NCI-H128 (cell line): ENCODE measurements around the gene QPCT.
"Not testable (repeated sequence)": the region's sequence is repeated elsewhere in the genome, so short reads cannot be mapped to it uniquely, and the experiment has no call there.

Source experiments
- DNase-seq: peaks from one replicate; lab custom pipeline; 2025; ENCODE audit not compliant: unreplicated experiment; lab: John Stamatoyannopoulos, UW

QPCT gene

DNA sequence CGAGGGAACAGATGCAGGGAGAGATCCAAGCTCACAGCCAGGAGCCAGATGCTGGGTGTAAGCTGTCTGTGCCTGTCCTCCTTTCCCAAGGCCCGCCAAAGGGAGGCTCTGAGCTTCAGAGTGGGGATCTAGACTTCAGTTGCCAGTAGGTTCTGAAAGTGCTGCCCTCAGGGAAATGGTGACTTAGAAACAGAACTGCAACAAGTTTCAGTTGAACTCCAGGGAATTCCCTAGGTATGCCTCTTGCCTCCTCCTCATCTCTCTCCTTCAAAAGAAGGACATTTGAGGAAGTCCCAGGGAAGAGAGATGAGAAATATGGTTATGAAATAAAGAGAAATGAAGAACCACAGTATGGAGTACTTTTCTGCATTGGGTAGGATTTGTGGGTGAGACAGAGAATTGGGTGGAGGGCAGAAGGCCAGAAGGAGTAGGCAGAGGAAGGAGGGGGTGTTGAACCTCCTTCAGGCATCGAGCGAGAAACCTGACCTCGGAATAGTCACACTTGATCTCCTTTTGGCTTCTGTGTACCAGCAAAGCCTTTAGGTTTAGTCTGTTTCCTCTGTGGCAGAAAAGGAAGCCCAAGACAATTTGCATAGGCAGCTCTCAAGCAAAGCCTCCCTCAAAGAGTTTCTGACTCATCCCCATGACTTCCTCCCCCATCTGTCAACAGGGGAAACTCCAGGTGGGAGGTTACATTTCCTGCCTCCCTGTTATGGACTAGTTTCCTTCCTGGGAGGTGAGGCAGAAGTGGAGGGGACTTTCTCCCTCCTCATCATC is 45.7 kb downstream of the QPCT start:
- no peak for DNase-seq

DNA sequence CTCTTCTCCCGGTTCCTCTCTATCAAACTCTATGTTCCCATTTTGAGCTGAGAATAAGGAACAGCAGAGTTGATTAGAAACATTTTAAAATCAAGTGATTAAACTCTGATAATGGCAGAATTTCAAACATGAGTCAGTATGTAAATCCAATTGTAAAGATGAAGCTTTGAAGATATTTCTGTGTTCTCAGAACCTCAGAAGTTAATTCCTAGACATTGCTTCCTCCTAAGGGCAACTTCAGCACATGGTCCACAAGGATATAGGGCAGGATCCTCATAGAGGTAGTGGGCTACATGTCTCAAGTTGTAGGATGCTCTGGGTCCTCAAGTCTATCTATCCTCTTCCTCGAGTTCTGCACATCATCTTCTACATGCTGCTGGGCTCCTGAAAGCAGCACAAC is 46.3 kb downstream of the QPCT start:
- no peak for DNase-seq

DNA sequence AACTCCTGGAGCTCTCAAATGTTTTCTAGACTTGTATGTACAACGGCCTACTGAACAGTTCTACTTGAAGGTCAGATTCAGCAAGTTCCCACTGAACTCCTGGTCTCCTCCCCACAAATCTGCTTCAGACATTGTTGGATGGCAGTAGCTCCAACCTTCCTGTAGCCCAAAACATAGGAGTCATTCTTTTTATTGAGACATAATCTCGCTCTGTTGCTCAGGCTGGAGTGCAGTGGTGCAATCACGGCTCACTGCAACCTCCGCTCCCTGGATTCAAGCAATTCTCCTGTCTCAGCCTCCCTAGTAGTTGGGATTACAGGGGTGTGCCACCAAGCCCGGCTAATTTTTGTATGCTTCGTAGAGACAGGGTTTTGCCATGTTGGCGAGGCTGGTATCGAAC is 47.3 kb downstream of the QPCT start:
- DNase-seq, result no peak

DNA sequence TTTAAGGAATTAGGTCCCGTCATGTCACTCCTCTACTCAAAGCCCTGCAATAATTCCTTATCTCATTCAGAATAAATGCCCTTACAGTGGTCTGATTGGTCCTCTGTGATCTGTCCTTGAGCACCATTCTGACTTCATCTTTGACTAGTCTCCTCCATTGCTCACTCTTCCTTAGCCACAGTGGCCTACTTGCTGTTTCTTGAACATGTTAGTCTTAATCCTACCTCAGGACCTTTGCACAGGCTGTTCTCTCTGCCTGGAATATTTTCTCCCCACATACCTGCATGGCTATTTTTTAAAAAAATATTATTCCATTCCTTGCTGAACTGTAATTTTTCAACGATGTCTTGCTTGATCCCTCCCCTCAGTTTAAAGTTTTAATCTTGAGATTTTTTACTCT is 48.0 kb downstream of the QPCT start:
- no peak for DNase-seq

DNA sequence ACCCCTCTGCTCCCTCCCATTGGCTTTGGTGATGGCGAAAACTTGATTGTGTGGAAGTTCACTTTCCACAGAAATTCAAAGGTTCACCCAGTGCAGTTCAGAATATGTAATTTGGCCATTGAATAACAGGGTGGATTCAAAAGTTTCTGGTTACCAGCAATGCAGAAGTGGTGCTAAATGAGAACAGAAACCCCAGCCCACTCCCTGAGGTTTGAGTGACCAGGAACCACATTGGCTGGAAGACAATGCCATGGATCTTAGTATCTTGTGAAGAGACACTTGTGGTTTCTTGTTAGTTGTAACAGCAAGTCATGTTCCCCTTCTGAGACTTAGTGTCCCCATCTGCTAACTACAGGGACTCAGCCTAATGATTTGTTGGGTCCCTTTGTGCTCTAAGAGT is 49.8 kb downstream of the QPCT start:
- DNase-seq, result no peak

DNA sequence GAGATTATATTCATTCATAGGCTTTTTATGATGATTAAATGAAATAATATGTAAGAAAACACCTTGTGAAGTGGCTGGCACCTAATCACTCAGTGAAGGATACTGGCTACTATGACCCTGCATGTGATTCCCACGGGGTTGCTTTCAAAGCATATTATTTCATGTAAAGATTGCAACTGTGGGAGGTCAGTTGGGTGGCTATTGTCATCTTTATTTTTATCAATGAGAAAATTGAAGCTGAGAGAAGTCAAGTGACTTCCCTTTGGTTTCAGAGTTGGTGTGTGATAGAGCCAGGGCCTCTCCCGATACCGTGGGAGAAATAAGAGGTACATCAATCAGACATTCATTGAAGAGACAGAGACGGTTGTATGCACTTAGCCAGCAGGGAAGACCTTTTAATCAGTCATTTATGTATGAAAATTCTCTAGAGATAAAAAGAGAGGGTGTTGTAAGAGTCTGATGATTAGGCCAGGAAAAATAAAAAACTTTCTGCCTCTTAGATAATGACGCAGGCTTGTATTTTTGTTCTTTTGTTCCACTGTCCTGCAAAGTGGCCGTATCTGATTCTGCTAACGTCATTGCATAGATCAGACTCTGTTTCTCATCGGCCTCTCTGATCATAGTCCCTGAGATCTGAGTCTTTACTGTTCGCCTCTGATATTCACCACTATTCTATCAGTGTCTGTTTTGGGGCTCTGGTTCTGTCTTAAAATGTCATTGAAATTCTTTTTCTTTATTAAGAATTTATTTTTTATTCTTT is 50.5 kb downstream of the QPCT start:
- no peak for DNase-seq

DNA sequence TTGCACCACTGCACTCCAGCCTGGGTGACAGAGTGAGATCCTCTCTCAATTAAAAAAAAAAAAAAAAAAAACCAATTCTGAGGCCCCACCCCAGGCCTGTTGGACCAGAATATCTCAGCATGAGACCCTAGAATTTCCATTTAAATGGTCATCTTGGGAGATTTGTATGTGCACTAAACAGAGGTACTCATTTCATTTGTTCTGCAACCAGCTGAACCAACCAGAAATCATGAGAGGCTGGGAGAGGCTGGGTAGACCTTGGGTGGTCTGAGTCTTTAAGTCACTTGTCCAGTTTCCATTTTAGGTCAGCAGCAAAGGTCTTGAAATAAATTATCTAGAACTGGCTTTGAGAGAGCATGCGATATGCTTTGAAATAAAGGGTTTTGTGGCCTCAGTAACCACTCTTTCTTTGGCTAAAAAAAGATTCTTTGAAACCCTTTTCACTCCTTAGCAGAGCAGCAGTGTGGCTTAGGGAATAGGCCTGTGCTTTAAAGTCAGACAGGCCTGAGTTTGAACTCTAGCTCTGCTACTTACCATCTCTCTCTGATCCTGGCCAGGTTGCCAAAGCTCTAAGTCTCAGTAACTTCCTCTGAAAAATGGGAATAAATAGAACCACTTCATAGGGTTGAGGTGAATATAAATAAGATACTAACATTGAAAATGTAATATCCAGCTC is 52.6 kb downstream of the QPCT start:
- DNase-seq, result no peak

DNA sequence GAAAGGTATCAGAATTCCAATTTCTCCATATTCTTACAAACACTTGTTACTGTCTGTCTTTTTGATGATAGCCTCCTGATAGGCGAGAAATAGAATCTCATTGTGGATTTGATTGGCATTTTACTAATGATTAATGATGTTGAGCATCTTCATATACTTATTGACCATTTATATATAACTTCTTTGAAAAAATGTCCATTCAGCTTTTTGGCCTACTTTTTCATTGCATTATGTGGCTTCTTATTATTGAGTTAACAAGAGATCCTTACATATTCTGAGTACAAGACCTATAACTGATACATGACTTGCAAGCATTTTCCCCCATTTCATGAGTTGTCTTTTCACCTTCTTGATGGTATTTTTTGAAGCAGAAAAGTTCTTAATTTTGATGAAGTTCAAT is 54.6 kb downstream of the QPCT start:
- DNase-seq, result no peak

DNA sequence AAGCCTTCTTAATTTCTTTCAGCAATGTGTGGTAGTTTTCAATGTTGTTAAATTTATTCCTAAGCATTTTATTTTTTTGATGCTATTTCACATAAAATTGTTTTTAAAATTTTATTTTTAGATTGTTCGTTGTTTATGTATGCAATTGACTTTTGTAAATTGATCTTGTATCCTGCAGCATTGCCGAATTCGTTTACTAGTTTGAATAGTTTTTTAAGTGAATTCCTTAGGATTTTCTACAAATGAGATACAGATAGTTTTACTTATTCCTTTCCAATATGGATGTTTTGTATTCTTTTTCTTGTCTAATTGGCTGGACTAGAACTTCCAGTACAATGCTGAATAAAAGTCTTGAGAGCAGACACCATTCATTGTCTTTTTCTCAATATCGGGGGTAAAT is 55.6 kb downstream of the QPCT start:
- DNase-seq, result no peak

DNA sequence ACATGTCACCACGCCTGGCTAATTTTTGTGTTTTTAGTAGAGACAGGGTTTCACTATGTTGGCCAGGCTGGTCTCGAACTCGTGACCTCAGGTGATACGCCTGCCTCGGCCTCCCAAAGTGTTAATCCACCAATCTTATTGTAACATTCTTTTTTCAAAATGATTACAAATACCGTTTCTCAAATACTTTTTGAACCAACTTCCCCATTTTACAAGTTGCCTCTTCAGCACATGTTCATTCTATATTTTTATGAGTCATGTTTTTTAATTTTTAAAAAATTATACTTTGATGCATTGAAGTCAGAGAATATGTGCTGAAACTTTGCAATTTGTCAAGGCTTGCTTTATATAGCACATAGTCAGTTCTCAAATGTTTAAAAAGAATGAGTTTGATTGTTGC is 58.2 kb downstream of the QPCT start:
- no peak for DNase-seq

DNA sequence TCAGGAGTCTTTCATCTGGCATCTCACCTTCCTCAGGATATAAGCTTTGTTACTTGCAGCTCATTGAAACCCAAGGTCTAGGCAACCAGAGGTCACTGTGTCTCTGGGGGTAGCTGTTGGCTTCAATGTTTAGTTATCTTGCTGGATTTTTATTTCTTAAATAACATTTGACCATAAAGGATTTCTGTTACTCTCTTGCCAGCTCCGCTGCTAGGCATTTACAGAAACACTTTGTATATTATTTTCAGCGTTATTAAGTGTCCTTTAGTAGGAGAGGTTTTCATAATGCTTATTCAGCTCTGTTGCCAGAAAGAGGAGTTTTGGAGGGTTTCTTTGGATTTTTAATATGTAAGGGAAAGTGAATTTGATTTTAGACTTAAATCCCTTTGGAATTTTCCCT is 61.4 kb downstream of the QPCT start:
- no peak for DNase-seq

DNA sequence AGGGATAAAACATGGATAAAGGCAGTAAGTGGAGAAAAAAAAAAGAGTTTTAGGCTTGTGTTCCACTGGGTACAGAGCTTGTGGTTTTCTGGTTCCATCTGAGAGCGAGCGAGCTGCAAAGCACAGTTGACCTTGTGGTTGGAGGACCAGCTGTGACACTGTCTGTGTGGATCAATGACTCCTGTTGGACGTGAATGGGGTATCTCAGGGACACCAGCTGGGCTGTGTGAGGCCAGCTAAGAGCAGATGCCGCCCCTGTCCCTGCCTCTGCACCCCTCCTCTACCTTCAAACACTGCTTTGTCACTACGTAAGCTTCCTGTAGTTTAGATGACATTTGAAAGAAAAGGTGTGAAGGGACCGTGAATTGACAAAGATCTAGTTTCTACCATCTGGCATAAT is 67.8 kb downstream of the QPCT start:
- DNase-seq, result no peak

DNA sequence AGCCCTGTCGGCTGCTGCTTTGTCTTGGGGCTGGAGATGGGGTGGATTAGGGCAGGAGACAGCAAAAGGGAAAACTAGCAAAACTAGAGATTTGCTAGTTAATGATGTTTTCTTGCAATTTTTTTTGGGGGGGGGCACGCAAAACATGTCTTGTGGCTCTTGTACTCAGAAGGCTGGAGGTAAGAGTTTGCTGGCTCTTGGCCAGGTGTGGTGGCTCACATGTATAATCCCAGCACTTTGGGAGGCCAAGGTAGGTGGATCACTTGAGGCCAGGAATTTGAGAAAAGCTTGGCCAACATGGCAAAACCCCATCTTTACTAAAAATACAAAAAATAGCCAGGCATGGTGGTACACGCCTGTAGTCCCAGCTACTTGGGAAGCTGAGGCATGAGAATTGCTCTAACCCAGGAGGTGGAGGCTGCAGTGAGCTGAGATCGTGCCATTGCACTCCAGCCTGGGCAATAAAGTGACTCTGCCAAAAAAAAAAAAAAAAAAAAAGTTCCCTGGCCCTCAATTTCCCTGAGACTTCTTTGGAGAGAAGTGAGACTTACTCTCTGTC is 69.6 kb downstream of the QPCT start:
- DNase-seq, result not testable (repeated sequence)

DNA sequence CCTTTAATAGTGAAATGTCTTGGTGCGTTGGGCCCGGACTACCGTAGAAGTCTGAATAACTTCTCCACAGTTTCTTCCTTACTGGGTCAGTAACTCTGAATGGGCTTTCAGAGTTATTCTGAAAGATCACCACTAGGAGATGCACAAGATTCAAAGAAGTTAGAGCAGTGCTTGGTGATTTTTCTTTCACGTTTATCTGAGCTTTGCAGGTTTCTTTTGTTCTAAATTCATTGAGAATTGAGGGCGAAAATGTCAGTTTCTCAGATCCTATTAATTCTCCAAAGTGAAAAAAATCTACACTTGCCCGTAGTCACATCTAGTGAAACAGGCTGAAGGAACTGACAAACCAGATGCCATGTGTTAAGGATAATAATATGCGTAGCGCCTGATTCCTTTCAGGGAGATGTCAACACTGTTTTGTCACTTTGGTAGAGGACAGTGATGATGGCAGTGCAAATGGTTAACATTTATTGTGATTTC is 70.1 kb downstream of the QPCT start:
- peak; percentile 1 for DNase-seq

DNA sequence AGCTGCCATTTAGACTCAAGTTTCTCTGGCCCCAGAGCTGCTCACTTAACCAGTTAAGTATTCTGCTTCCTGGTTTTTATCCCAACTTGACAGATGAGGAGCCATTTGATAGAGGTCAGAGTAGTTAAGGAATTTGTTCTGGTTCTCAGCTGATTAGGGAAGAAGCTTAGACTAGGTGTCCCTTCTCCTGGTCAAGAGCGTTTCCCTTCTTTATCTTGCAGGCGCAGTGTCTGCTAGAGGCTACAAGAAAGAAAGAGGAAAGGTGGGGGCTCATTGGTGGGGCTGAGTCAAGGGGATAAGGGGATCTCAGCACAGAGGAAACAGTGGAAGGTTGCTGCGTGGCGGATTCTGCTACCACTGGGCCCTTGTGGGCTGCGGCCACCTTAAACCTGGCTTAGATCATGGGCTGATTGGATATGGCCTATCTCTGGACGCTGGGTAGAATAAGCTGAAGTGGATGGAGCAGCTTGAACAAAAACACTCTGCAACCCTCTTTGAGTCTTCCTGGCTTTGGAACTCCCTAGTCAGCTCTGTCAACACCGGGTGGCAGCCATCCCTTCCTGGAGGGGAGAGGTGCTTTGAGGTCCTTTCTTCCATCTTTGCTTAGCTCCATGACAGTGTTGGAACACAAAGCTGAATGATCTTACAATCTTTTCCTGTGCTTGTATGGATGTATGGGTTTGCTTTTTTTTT is 70.8 kb downstream of the QPCT start:
- peak; percentile 10 for DNase-seq

DNA sequence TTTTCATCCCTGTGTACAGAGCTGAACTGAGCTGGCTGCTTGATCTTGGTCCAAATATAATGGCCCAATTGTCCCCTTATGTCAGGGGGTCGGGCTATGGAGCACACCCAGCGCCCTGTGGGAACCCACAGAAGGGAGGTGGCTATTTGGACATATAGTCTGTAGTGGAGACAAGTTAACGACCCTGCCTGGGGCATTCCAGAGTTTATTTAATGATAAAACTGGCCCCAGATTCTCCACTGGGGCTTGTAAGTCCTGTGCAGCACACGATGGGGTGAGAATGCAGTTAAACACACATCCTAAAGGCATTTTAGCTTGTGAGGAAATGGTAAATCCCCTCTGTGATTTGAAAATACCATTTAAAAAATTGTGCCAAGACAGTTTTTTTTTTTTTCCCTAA is 72.9 kb downstream of the QPCT start:
- no peak for DNase-seq

DNA sequence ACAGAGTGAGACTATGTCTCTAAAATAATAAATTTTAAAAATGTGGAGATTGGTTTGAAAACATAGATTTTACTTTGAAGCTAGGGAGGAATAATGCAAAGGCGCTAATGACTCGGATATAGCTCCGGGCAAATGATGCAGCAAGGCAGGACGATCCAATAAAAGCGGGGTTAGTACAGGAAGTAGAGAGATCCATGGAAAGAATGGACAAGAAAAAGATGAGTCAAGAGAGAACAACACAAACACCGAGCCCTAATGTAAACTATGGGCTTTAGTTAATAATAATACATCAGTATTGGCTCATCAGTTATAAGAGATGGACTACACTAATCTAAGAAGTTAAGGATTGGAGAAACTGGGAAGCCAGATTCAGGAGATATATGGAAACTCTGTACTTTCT is 74.5 kb downstream of the QPCT start:
- DNase-seq, result no peak

DNA sequence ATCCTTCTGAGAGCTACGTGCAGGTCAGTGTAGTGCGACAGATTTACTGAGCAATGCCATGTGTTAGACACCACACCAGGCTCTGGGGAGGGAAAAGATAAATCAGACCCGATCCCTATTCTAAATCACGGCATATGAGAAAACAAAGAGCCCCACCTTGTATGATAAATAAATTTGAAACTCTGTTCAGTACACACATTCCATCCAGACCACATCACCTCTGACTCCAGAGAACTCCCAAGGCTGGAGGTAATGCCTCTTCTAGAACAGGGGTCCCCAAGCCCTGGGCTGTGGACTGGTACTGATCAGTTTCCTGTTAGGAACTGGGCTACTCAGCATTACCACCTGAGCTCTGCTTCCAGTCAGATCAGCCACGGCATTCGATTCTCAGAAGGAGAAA is 77.3 kb downstream of the QPCT start:
- DNase-seq, result no peak

DNA sequence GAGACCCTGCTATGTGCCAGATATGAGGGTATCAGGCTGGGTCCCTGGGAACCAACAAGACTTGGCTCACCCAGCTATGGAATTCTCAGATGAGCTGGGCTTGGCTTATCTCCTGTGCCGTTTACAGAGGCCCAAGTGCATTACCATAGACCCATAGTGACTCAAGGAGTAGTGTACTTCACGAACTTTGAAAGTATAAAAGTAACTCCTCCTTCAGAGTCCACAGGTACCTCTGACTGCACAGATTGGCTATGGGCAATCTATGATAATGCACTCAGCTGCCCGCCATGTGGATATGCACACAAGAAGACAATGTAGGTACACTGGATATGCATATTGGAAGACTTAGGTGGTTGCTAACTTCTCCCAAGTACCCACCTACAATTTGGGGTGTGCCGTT is 78.4 kb downstream of the QPCT start:
- no peak for DNase-seq
